SK-N-SH (cell line): ENCODE results near the gene ARHGAP26.

Source experiments
- CTCF ChIP-seq: fragments of 200-600 bp; sonication (generic); IDR thresholded peaks from 2 replicates; pipeline ENCODE4 v1.6.1; 2017; ENCODE audit warnings: antibody characterized with exemption, mild to moderate bottlenecking, moderate library complexity
- EP300 ChIP-seq, 2 experiments: IDR thresholded peaks; 2 replicates each; pipeline versions ENCODE4 v1.4.0 to v1.6.1; 2012; ENCODE audit warnings: borderline replicate concordance in 1 of 2, low read depth in 1 of 2, low read length in 1 of 2
- RAD21 ChIP-seq: IDR thresholded peaks from 2 replicates; pipeline ENCODE4 v1.6.1; 2012; ENCODE audit warnings: mild to moderate bottlenecking, low read length
- RFX5 ChIP-seq: IDR thresholded peaks from 2 replicates; pipeline ENCODE4 v1.6.1; 2012; ENCODE audit warnings: mild to moderate bottlenecking, improper control_type of control experiment, low read length
- SMC3 ChIP-seq: IDR thresholded peaks from 2 replicates; pipeline ENCODE4 v1.6.1; 2012; ENCODE audit warnings: low read depth, low read length, improper control_type of control experiment

DNA sequence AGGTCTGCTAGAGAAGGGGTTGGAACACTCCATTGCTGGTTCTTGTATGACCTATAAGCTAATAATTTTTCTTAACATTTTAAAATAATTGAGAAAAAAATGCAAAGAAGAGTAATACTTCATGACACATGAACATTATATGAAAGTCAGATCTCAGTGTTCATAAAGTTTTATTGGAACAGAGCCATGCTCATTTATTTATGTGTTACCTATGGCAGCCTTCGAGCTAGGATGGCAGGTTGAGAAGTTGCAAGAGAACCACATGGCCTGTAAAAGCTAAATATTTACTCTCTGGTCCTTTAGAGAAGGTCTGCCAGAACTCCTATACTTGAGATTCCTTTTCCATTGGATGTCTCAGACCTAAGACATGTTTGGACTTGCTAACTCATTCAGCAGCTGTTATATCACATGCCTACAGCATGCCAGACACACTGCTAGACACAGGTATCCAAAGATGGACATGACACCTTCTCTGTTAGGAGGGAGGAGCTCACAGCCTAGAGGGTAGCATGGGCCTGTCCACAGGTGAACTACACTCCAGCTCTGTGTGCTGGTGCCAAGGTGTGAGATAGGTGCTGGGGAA, 304.3 kb downstream of the ARHGAP26 start:
- no peak for TF ChIP-seq SMC3
- TF ChIP-seq RFX5: no peak
- TF ChIP-seq EP300 (IDR thresholded peaks at IDR 0.05; ENCODE audit: borderline replicate concordance in 1 of 2, low read depth in 1 of 2, low read length in 1 of 2): no peak
- no peak for TF ChIP-seq CTCF
- TF ChIP-seq RAD21: no peak
